PC-3 (cell line): Measurements from ENCODE around the gene VWA8.

Source experiments
- EZH2 ChIP-seq: fragments of 300-600 bp; sonication (generic); IDR thresholded peaks from one replicate; pipeline ENCODE4 v1.6.1; 2017; ENCODE audit warnings: antibody characterized with exemption, mild to moderate bottlenecking, low read length; ENCODE audit not compliant: unreplicated experiment
- EZH2phosphoT487 ChIP-seq: fragments of 300-600 bp; sonication (generic); IDR thresholded peaks from 2 replicates; pipeline ENCODE4 v1.6.1; 2018; ENCODE audit warnings: mild to moderate bottlenecking, antibody characterized with exemption, low read length, borderline replicate concordance
- TF ChIP-seq, protein P1 (sequence below): fragments of 300-600 bp; sonication (generic); conservative IDR thresholded peaks from 2 replicates; pipeline ENCODE4 v1.5.1; 2017; ENCODE audit warnings: antibody characterized with exemption, low read depth, mild to moderate bottlenecking, low read length

DNA sequence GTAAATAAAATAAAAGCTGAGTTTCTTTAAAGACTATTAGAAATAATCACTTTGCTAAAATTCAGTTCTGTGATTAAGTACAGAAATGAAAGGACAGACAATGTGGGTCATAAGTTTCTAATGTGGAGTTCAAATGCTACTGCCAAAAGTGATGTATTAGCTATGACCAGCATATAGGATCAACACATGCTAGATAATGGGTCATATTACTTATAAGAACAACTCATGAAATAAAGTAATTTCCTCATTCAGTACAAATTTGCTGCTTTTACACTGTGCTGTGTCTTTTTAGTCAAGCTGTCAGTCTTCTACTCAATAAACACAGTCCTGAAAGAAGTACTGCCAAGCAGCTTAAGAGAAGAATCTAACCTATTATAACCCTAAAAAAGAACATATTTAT, 135.2 kb downstream of the VWA8 start:
- TF ChIP-seq, protein P1, sequence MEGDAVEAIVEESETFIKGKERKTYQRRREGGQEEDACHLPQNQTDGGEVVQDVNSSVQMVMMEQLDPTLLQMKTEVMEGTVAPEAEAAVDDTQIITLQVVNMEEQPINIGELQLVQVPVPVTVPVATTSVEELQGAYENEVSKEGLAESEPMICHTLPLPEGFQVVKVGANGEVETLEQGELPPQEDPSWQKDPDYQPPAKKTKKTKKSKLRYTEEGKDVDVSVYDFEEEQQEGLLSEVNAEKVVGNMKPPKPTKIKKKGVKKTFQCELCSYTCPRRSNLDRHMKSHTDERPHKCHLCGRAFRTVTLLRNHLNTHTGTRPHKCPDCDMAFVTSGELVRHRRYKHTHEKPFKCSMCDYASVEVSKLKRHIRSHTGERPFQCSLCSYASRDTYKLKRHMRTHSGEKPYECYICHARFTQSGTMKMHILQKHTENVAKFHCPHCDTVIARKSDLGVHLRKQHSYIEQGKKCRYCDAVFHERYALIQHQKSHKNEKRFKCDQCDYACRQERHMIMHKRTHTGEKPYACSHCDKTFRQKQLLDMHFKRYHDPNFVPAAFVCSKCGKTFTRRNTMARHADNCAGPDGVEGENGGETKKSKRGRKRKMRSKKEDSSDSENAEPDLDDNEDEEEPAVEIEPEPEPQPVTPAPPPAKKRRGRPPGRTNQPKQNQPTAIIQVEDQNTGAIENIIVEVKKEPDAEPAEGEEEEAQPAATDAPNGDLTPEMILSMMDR, result no peak
- TF ChIP-seq EZH2 (no peak), EZH2phosphoT487 (no peak)
